Forelimb muscle (tissue), 1 donor: ENCODE data around the gene TRIM52. TPM values are rescaled to one million over a fixed set of nuclear protein-coding genes. Genes with fewer than 3 reads are reported as not detected.

ENCODE experiments used
- DNase-seq: peaks from one replicate; pipeline ENCODE4 v3.0.0-alpha.2; 2013; ENCODE audit warnings: low read depth
- polyA plus RNA-seq: library from polyadenylated mRNA; unstranded; fragments of 120-200 nt; gene quantifications from one replicate; pipeline ENCODE4 v1.2.1, GENCODE V29; 2013; ENCODE audit not compliant: insufficient read length

The TRIM52 gene
- polyA plus RNA-seq, 1 donor: 17.1 TPM

DNA sequence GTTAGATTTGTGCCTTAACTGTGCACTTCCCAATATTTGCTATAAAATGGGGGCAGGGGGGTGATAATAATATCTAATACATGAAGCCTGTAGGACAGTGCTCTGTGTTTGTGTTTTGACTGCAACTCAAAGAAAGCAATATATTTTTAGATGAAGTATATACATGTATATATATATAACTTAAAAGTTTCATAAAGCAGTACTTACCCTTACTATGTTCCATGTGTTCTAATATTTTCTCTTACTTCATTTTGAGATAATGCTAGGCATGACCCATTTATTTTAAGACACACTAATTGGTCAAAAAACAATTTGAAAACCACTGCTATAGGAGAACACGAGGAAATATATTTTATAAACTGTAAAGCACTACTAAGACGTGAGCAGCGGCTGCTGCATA is 2.4 kb downstream of the TRIM52 start:
- no peak for DNase-seq

DNA sequence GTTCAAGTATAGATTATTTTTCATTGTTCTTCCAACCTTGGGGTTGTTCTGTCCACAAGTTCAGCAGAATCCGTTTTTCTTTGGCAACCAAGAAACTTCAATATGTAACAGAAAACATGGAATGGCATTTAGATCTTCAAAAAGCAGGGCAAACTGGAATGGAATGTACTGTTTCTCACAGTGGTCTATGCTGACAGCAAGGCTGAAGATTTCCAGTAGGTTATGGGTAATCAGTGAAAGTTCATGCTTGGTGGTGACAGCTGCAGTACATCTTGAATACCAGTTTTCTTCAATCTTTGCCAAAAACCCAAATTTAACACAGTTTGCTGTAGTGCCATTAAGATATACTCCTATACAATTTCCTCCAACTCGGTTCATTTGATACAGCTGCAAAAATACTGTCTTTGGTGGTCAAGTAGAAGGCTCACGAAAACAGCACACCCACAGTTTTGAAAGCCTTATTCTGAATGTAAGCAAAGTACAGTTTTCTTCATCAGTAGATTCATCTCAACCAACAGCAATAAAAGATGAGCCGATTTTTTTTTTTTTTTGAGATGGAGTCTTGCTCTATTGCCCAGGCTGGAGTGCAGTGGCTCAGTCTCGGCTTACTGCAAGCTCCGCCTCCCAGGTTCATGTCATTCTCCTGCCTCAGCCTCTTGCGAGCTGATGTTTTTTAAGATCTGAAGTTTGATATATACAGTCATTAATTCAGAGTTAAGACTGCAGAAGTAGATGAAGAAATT is 4.9 kb downstream of the TRIM52 start:
- no peak for DNase-seq

DNA sequence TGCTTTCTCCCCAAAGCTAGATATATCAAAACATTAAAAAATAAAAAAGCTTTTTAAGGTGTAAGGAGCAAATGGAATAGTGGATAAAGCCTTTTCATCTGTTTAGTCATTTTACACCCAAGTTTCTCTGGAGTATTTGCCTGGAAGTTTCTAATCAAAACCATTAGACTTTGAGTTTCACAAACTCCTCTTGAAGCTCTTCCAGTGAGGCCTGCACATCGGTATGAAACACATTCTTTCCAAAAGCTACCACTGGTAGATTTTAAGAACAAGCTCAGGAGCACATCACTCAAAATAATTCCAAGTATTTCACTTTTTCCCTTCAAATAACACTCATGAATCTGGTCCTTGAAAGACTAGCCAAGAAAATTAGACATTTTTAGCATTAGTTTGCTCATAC is 5.7 kb downstream of the TRIM52 start:
- DNase-seq: no peak

DNA sequence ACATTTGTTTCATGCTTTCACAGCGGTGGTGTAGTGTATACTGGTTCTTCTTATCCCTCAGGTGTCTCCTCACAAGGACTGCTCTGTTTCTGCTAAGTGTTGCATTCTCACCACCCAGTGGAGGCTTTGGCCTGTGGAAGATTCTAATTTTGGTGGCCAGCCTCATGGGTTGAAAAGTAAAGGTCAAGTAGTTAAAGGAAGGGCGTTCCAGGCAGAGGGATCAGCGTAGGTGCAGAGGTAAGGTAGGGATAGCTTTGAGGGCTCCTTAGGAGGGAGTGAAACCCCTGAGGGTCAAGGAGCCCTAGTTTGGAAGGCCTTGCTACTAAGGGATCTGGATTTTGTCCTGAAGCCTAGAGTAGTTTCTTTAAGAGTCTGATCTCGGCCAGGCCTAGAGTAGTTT is 12.7 kb downstream of the TRIM52 start:
- no peak for DNase-seq

DNA sequence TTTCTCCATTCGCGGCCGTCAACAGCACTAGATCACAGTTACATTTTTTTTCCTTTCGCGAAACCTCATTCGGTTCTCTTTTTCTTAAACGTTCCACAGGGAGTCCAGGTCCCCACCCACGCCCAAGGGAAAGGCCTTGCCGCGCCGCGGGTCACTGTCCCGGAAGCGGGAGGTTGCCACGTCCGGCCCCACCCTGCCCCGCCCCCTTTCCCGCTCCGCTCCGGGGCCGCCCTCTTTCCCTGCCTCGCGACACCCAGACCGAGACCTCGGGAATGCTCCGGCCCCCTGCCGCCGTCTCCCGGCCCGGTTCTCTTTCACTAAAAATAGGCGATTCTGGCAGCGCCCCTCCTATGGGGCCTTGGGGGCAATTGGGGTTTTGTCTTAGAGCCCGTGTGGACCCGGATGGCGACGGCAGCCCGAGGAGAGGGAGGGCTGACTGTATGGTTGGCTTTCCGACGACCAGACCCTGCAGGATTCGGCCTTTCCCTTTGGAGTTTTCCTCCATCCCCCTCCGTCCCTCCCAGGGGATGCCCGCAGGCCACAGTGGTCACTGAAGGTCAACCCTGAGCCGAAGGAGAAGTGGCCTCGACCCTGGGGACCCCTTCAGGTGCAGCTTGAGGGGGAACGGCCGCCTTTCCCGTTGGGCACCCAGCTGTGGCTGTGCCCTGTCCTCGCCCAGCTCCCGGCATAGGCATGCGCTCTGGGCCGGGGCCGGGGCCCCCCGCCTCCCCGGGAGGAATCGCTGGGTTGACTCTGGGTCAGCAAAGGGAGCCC is 14.5 kb downstream of the TRIM52 start:
- DNase-seq: no peak

DNA sequence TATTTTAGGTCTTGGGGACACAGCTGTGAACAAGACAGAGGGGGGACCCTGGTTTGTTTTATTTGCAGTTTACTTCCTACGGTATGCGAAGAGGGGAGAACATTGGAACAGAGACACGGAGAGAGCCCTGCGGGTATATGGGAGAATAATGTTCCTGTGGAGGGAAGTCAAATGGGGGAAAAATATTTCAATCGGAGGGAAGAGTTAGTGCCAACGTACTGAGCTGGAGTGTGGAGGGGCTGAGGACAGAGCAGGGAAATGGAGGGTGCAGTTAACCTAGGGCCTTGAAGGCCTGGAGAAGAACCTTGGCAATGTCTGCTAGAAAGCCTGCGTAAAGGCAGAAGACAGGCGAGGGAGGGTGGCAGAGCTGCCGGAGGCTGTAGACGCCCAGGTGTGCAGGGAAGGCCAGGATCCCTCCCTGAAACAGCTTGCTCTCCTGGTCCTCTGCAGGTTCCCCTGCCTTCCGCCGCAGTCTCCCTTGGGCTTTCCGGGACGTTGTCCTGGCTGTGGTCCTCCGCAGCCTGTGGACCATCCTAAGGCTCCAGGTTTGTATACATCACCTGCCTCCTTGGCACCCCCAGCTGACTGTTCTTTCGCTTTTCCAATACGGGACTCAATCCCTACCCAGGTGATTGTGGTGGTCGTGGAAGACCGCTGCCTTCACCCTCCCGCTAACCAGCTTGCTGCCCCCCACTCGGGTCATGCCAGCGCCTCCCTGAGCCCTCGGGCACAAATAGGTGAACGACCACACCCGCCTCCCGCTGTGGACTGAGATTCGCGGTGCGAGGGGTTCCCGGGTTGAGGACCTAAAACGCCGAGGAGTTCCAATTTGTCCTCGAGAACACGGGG is 15.3 kb downstream of the TRIM52 start:
- no peak for DNase-seq

DNA sequence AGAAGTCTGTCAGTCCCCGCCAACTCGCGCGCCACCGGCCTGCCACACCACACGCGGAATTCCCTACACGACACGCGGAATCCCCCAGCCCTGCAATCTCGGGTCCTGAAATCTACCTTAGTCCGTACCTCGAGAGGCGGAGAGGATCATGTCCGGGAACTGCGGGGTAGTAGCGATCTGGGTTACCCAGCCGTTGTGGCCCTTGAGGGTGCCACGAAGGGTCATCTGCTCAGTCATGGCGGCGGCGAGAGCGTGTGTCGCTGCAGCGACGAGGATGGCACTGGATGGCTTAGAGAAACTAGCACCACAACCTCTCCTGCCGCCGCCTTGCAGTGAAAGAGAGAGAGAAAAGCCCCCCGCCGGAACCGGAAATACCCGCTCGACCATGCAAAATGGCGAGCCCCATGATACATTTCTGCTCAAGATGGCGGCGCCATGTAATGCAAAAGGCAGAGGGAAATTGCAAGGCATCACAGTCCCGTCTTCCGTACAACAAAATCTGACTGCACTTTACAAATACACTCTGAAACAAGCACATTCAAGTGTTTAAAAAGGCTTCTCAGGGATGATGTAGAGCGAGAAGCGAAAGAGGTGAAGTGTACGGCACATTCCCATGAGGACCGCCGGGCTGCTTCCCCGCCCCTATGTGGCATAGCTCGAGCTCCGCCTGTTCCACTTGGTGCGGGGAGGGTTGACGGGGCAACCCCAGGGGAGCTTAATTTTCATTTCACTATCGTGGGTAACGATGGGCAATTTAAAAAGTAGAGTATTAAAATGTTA is 17.2 kb downstream of the TRIM52 start, which contains the start of gene RACK1:
RACK1 (minus strand) TSS at position 343 of the 780 bp plus-strand sequence; CDS start at position 237, 106 bp downstream.
- DNase-seq: peak; percentile 77

DNA sequence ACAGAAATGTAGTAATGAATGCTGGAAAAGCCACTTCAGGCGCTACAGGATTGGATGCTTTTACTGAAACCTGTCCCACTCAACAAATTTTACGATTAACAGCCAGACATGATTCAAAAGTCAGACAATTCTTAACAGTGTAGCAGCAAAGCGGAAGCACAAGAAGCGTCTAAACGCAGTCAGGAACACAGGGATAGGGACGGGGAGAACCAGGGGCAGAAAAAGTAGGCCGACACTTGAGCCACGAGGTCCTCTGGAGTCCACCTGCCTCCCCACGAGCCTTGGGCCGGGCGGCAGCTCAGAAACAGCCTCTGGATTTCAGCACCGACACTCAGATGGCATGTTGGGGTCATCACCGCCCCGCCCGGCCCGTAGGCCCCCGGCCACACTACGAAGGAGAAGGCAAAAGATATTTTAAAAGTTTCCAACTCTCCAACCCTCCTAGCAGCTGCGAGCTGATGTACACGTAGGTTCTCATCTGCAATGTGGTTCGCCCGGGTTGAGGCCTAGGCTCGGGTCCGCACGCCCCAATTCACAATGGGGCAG is 17.9 kb downstream of the TRIM52 start:
- DNase-seq: no peak

DNA sequence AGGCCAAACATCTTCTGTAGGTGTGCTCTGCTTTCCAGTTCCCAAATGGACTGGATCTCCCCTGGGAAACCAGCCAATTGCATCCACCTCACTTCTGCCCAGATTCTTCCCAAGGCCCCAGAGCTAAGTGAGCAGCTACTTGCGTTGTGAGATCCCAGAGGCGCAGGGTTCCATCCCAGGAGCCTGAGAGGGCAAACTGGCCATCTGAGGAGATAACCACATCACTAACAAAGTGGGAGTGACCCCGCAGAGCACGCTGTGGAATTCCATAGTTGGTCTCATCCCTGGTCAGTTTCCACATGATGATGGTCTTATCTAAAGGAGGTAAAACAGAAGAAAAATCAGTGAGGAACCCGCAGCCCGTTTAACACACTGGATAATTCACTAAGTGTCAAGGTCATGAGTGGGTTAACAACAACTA is 18.9 kb downstream of the TRIM52 start:
- DNase-seq: no peak

DNA sequence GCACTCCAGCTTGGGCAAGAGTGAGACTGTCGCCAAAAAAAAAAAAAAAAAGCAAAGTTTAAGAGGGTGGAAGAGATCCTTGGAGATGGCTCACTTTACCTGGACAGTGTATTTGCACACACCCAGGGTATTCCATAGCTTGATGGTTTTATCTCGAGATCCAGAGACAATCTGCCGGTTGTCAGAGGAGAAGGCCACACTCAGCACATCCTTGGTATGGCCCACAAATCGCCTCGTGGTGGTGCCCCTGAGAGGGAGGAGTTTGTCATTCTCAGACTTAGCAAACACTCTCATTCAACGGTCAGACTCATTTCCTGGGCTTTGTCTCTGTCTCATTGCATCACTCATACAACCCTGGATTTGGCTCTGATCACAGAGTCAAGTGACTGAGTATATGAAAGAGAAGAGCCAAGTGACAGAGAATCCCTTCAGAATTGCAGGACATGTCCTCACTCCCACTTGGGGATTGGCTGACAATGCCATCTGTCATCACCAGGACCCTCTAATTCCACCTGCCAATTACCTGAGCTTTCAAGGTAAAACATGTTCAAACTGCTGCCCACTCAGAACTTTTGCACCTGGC is 19.5 kb downstream of the TRIM52 start:
- no peak for DNase-seq

DNA sequence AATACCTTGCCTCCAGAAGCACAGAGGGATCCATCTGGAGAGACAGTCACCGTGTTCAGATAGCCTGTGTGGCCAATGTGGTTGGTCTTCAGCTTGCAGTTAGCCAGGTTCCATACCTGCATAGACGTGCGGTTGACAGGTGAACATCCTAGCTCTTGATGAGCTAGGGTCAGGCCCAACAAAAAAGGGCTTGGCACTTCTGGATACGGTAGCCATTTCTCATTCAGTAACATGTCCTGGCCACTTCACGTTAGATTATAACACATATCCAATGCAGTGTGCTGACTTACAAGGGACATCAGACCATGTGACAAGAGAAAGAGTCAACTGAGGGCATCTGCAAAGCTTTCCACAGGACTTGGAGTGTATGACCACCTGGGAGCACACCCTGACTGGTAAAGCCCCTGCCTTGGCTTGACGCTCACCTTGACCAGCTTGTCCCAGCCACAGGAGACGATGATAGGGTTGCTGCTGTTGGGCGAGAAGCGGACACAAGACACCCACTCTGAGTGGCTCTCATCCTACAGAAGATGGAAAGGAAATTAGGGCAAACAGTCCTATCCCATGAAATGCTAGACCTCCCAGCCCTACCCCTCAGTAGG is 21.8 kb downstream of the TRIM52 start:
- no peak for DNase-seq

DNA sequence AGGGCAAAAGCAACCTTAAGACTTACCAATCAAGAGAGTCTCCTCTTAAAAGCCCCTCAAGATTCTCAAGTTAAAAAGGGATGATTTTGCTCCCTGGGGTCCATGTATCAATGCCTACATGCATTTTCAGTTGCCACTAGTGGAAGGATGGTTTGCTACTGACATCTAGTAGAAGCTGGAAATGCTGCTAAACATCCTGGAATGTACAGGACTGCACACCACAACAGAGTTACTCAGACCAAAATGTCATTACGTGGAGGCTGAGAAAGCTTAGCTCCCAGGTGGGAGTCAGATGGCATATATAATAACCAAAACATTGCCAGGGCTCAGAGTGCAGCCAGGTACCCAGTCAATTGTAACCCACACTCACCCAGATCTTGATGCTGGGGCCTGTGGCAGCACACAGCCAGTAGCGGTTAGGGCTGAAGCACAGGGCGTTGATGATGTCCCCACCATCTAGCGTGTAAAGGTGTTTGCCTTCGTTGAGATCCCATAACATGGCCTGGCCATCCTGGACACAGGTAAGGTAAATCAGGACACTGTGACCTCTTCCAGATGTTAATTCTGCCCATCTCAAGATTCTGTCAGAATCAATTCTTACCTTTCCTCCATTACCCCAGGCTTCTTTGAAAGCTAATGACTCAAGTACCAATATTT is 23.1 kb downstream of the TRIM52 start:
- DNase-seq: no peak

DNA sequence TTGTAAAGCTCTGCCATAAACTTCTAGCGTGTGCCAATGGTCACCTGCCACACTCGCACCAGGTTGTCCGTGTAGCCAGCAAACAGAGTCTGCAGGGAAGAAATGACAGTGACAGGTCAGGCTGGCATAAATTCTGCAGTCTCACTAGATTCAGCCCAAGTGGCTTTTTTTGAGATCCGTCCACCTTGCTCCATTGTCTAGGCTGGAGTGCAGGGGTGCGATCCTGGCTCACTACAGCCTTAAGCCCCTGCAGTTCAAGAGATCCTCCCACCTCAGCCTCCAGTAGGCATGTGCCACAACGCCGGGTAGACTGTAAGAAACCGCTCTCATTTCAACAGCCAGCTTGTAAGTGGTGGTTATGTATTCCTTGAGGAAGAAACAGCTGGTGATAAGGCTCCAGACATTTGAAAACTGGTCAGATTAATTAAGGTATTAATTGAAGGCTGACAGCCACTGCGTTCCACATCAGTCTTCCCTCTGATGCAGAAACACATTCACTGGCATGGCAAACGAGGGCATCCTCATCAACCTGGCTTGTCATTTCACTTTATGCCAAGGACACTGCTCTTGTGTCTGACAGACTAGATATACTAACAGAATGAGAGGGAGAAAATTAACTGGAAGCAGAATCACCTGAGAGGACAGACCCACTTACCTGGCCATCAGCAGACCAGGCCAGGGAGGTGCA is 23.8 kb downstream of the TRIM52 start:
- no peak for DNase-seq

DNA sequence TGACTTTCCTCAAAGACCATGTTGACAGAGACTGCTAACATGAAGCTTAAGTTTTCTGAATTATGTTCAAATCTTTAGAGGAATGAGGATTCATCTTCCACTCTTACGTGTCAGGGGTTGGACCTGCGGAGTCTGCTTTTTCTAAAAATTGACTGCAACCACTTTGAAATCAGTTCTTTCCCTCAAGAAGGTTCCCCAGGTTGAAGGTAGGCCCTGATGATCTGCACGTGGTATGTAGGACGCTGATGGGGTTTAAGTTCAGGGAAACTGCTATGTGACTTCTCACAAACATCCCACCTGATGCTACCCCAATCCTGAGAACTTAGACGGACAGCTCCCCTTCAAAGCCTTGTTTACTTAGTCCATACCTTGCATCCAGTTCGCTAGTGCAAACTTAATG is 24.5 kb downstream of the TRIM52 start:
- DNase-seq: no peak

DNA sequence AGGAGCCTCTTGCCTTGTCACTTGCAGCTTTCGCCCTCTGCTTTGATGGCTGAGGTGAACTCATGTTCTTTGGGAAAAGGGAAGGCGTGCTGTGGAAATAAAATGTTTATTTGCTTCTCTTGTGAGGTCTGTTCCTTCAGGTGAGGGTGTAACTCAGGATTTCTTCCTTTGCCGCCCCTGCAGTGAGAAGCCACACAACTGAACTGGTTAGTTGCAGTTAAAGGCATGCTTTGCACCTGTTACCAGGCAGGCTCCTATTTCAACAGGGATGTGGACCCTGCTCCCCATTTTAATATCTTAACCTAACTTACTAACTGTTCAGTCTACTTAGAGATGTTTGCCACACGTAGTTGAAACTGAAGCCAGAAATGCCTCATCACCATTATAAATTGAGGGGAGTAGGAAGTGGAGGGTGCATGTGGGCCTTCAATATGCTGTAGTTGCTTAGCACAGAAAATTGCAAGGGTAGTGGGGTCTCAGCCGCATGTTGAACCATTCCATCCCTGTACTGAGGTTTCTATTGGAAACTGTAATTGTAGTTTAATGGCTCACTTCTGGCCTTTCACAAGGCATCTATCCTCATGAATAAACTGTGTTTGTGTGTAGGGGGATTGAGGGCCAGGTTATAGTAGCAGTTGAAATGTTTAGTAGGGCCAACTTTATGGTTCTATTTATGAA is 25.1 kb downstream of the TRIM52 start:
- no peak for DNase-seq

DNA sequence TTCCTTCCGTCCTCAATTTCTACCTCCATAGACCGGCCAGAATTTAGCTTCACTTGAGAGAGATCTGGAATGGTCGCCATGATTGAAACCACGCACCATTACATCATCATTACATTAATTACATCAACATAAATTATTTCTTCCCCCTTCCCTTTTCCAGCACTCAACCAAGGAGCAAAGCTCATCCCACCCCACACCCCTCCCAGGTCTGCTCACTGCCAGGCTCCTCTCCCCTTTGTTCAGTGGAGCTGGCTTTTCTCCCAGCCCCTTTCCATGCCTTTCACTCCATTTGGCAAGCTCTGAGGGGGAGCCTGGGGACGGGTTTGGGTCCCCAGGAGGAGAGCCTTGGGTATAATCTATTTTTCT is 25.6 kb downstream of the TRIM52 start:
- DNase-seq: no peak

DNA sequence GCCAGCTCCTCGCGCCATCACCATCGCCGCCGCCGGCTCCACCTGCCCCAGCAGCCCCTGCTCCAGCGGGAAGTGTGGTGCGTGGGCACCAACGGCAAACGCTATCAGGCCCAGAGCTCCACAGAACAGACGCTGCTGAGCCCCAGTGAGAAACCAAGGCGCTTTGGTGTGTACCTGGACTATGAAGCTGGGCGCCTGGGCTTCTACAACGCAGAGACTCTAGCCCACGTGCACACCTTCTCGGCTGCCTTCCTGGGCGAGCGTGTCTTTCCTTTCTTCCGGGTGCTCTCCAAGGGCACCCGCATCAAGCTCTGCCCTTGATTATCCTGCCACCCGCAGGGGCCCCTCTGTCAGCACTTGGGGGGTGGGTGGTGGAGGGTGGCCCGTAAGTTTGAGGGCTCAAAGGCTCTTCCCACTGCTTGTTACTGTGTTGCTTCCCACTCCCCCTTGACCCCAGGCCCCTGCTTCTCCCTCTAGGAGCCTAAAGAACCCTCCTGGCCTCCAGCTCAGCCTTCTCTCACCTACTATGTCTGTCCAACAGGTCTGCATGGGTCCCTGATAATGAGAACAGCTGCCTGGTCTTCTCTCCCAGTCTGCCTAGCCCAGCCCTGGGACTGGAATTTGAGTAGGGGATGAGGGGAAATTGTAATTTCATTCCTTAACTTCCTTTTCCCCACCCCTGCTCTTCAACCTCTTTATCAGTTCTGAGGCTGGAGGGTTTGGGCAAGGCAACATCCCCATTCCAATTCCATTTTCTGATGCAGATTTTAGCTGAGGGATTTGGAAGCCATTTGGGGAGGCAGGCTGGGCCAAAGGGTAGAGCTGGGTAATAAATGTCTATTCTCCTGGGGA is 26.3 kb downstream of the TRIM52 start:
- DNase-seq: no peak
